SK-N-SH (cell line): ENCODE data around the gene LSM3.

Experiments used
- CHD2 ChIP-seq: fragments of 150-350 bp; IDR thresholded peaks from 2 replicates; pipeline ENCODE4 v1.6.1; 2018; ENCODE audit warnings: low read length; ENCODE audit not compliant: partially characterized antibody
- CTCF ChIP-seq: fragments of 200-600 bp; sonication (generic); IDR thresholded peaks from 2 replicates; pipeline ENCODE4 v1.6.1; 2017; ENCODE audit warnings: antibody characterized with exemption, mild to moderate bottlenecking, moderate library complexity
- ELF1 ChIP-seq: IDR thresholded peaks from 2 replicates; pipeline ENCODE4 v1.4.0; 2012
- EP300 ChIP-seq, 2 experiments: IDR thresholded peaks; 2 replicates each; pipeline versions ENCODE4 v1.4.0 to v1.6.1; 2012; ENCODE audit warnings: borderline replicate concordance in 1 of 2, low read depth in 1 of 2, low read length in 1 of 2
- FOSL2 ChIP-seq: IDR thresholded peaks from 2 replicates; pipeline ENCODE4 v1.4.0; 2012; ENCODE audit warnings: low read depth, mild to moderate bottlenecking, moderate library complexity, borderline replicate concordance
- FOXM1 ChIP-seq: IDR thresholded peaks from 2 replicates; pipeline ENCODE4 v1.4.0; 2012; ENCODE audit warnings: low read depth, mild to moderate bottlenecking
- GABPA ChIP-seq: IDR thresholded peaks from 2 replicates; pipeline ENCODE4 v1.4.0; 2012; ENCODE audit warnings: low read depth, mild to moderate bottlenecking
- MAX ChIP-seq: IDR thresholded peaks from 2 replicates; pipeline ENCODE4 v1.4.0; 2012; ENCODE audit warnings: low read depth
- NRF1 ChIP-seq: IDR thresholded peaks from 2 replicates; pipeline ENCODE4 v1.6.1; 2012; ENCODE audit warnings: low read depth, mild to moderate bottlenecking, low read length
- POLR2AphosphoS5 ChIP-seq: IDR thresholded peaks from 2 replicates; pipeline ENCODE4 v1.6.1; 2012; ENCODE audit warnings: low read depth, low read length
- RAD21 ChIP-seq: IDR thresholded peaks from 2 replicates; pipeline ENCODE4 v1.6.1; 2012; ENCODE audit warnings: mild to moderate bottlenecking, low read length
- RXRA ChIP-seq: IDR thresholded peaks from 2 replicates; pipeline ENCODE4 v1.4.0; 2012; ENCODE audit warnings: low read depth, mild to moderate bottlenecking, borderline replicate concordance
- TF ChIP-seq, protein P1 (sequence below): fragments of 150-350 bp; IDR thresholded peaks from 2 replicates; pipeline ENCODE4 v1.6.1; 2017; ENCODE audit warnings: antibody characterized with exemption, low read length, low read depth, borderline replicate concordance
- TF ChIP-seq, protein P2 (sequence below): fragments of 150-350 bp; IDR thresholded peaks from 2 replicates; pipeline ENCODE4 v1.6.1; 2016; ENCODE audit warnings: mild to moderate bottlenecking, low read depth, low read length

GRCh38 chr3:14142567-14143270 is 35.9 kb upstream of the LSM3 start:
- TF ChIP-seq POLR2AphosphoS5 = no peak
- TF ChIP-seq RAD21 = no peak
- TF ChIP-seq CTCF = no peak
- no peak for TF ChIP-seq ELF1
- TF ChIP-seq FOXM1 = no peak
- TF ChIP-seq, protein P1, sequence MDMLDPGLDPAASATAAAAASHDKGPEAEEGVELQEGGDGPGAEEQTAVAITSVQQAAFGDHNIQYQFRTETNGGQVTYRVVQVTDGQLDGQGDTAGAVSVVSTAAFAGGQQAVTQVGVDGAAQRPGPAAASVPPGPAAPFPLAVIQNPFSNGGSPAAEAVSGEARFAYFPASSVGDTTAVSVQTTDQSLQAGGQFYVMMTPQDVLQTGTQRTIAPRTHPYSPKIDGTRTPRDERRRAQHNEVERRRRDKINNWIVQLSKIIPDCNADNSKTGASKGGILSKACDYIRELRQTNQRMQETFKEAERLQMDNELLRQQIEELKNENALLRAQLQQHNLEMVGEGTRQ = no peak
- TF ChIP-seq CHD2 = no peak
- TF ChIP-seq GABPA = no peak
- TF ChIP-seq EP300 (IDR thresholded peaks at IDR 0.05; ENCODE audit: borderline replicate concordance in 1 of 2, low read depth in 1 of 2, low read length in 1 of 2) = no peak
- no peak for TF ChIP-seq FOSL2
- no peak for TF ChIP-seq RXRA
- TF ChIP-seq MAX = no peak
- TF ChIP-seq, protein P2, sequence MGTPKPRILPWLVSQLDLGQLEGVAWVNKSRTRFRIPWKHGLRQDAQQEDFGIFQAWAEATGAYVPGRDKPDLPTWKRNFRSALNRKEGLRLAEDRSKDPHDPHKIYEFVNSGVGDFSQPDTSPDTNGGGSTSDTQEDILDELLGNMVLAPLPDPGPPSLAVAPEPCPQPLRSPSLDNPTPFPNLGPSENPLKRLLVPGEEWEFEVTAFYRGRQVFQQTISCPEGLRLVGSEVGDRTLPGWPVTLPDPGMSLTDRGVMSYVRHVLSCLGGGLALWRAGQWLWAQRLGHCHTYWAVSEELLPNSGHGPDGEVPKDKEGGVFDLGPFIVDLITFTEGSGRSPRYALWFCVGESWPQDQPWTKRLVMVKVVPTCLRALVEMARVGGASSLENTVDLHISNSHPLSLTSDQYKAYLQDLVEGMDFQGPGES = no peak
- TF ChIP-seq NRF1 = no peak
